Neural cell (in vitro differentiated cells): ENCODE data around the gene ZNF324B. TPM values are rescaled to one million over a fixed set of nuclear protein-coding genes. Genes with fewer than 3 reads are reported as not detected.

Experiments
- H2AFZ ChIP-seq: fragments of 200-600, 300-800 bp; sonication (generic), shearing (Covaris generic); 2 replicates; pipeline ENCODE4 v1.6.0; 2014; ENCODE audit warnings: low read depth, mild to moderate bottlenecking, antibody characterized with exemption, low read length, moderate library complexity
- H3F3A ChIP-seq: fragments of 200-600 bp; shearing (Covaris generic); 2 replicates; pipeline ENCODE4 v1.6.1; 2016; ENCODE audit warnings: mild to moderate bottlenecking, moderate library complexity, mixed read lengths, antibody characterized with exemption, low read length; ENCODE audit not compliant: insufficient read depth, poor library complexity, severe bottlenecking
- H3K27ac ChIP-seq: fragments of 200-600, 300-800 bp; sonication (generic), shearing (Covaris generic); 2 replicates; pipeline ENCODE4 v1.5.1; 2014; ENCODE audit warnings: mild to moderate bottlenecking, low read length, moderate library complexity
- H3K27me3 ChIP-seq: fragments of 300-800, 200-600 bp; sonication (generic), shearing (Covaris generic); 2 replicates; pipeline ENCODE4 v1.6.0; 2014; ENCODE audit warnings: mild to moderate bottlenecking, low read depth, low read length, moderate library complexity; ENCODE audit not compliant: insufficient read depth
- H3K36me3 ChIP-seq: fragments of 300-800, 200-600 bp; sonication (generic), shearing (Covaris generic); 2 replicates; pipeline ENCODE4 v1.5.1; 2014; ENCODE audit warnings: mild to moderate bottlenecking, antibody characterized with exemption, low read length, moderate library complexity; ENCODE audit not compliant: insufficient read depth
- H3K4me2 ChIP-seq: fragments of 300-800, 200-600 bp; sonication (generic), shearing (Covaris generic); 2 replicates; pipeline ENCODE4 v1.6.0; 2014; ENCODE audit warnings: mild to moderate bottlenecking, low read length
- H3K4me3 ChIP-seq: fragments of 300-800, 200-600 bp; sonication (generic), shearing (Covaris generic); 2 replicates; pipeline ENCODE4 v1.5.1; 2014; ENCODE audit warnings: mild to moderate bottlenecking, low read length, moderate library complexity
- H3K79me2 ChIP-seq: fragments of 200-600 bp; shearing (Covaris generic); replicated peaks from 2 replicates; pipeline ENCODE4 v1.6.0; 2014; ENCODE audit warnings: mild to moderate bottlenecking, low read length, moderate library complexity; ENCODE audit not compliant: insufficient read depth
- H3K9ac ChIP-seq: fragments of 300-800, 200-600 bp; sonication (generic), shearing (Covaris generic); 2 replicates; pipeline ENCODE4 v1.6.1; 2016; ENCODE audit warnings: mild to moderate bottlenecking, low read length, mixed read lengths
- H3K9me2 ChIP-seq: fragments of 200-600 bp; shearing (Covaris generic); 2 replicates; pipeline ENCODE4 v1.6.1; 2016; ENCODE audit warnings: mild to moderate bottlenecking, low read length, mixed read lengths; ENCODE audit not compliant: insufficient read depth
- H3K9me3 ChIP-seq: fragments of 200-600, 300-800 bp; sonication (generic), shearing (Covaris generic); 2 replicates; pipeline ENCODE4 v1.6.1; 2016; ENCODE audit warnings: mild to moderate bottlenecking, mixed run types, low read length, moderate library complexity, mixed read lengths
- H4K20me1 ChIP-seq: fragments of 200-600 bp; shearing (Covaris generic); 2 replicates; pipeline ENCODE4 v1.6.1; 2016; ENCODE audit warnings: mild to moderate bottlenecking, mixed run types; ENCODE audit not compliant: insufficient read depth
- CTCF ChIP-seq: fragments of 450-650 bp; IDR thresholded peaks from 2 replicates; pipeline ENCODE4 v1.5.1; 2014; ENCODE audit warnings: antibody characterized with exemption, mild to moderate bottlenecking, moderate library complexity; ENCODE audit not compliant: poor library complexity, severe bottlenecking
- EP300 ChIP-seq: fragments of 450-650 bp; conservative IDR thresholded peaks from 2 replicates; pipeline ENCODE4 v1.6.1; 2014; ENCODE audit warnings: antibody characterized with exemption, mild to moderate bottlenecking, moderate library complexity; ENCODE audit not compliant: poor library complexity, severe bottlenecking
- EZH2 ChIP-seq: fragments of 200-600, 300-800 bp; shearing (Covaris generic), sonication (generic); IDR thresholded peaks from 2 replicates; pipeline ENCODE4 v1.6.1; 2014; ENCODE audit warnings: antibody characterized with exemption, low read length, borderline replicate concordance, mild to moderate bottlenecking; ENCODE audit not compliant: insufficient read depth, poor library complexity, severe bottlenecking
- MXI1 ChIP-seq: fragments of 450-650 bp; conservative IDR thresholded peaks from 2 replicates; pipeline ENCODE4 v1.6.1; 2014; ENCODE audit warnings: antibody characterized with exemption, mild to moderate bottlenecking; ENCODE audit not compliant: poor library complexity, severe bottlenecking
- POLR2AphosphoS5 ChIP-seq: IDR thresholded peaks from 2 replicates; pipeline ENCODE4 v1.6.1; 2012
- RAD21 ChIP-seq: fragments of 450-650 bp; conservative IDR thresholded peaks from 2 replicates; pipeline ENCODE4 v1.6.1; 2014; ENCODE audit warnings: antibody characterized with exemption, mild to moderate bottlenecking, moderate library complexity
- REST ChIP-seq: IDR thresholded peaks from 2 replicates; pipeline ENCODE4 v1.6.1; 2012; ENCODE audit warnings: borderline replicate concordance
- SMC3 ChIP-seq: fragments of 450-650 bp; conservative IDR thresholded peaks from 2 replicates; pipeline ENCODE4 v1.6.1; 2014; ENCODE audit warnings: antibody characterized with exemption, mild to moderate bottlenecking, moderate library complexity; ENCODE audit not compliant: poor library complexity
- TAF1 ChIP-seq: IDR thresholded peaks from 2 replicates; pipeline ENCODE4 v1.6.1; 2012; ENCODE audit warnings: low read depth
- polyA plus RNA-seq: library from polyadenylated mRNA; depleted of rRNA; stranded (reverse); fragments of >200 nt; gene quantifications from 2 replicates; pipeline ENCODE4 v1.2.3, GENCODE V29; 2014

The ZNF324B gene
- polyA plus RNA-seq, 1 donor from 2014 or later, result 10.4 TPM

GRCh38 chr19:58482372-58482771 lies 30.9 kb downstream of the ZNF324B start:
- Histone ChIP-seq H3K27ac (no peak overlapping the region), H3K36me3 (no peaks in the 10 kb centered on the region)

GRCh38 chr19:58483776-58484175 lies 32.4 kb downstream of the ZNF324B start:
- Histone ChIP-seq H3K27ac (no peak overlapping the region), H3K79me2 (no peaks in the 10 kb centered on the region), H3F3A (no peaks in the 10 kb centered on the region), H2AFZ (no peak overlapping the region), H3K9me2 (no peaks in the 10 kb centered on the region), H4K20me1 (no peaks in the 10 kb centered on the region), H3K9me3 (no peaks in the 10 kb centered on the region), H3K4me2 (no peak overlapping the region), H3K36me3 (no peaks in the 10 kb centered on the region), H3K4me3 (no peak overlapping the region), H3K27me3 (no peaks in the 10 kb centered on the region), H3K9ac (no peak overlapping the region)
- TF ChIP-seq CTCF, result no peak
- no peak for TF ChIP-seq MXI1
- no peak for TF ChIP-seq TAF1
- TF ChIP-seq RAD21, result no peak
- no peak for TF ChIP-seq EP300
- no peak for TF ChIP-seq EZH2
- no peak for TF ChIP-seq SMC3

More at GRCh38 chr19:58482372-58482771, 30.9 kb downstream of the ZNF324B start:
- TF ChIP-seq SMC3 (no peak), EZH2 (no peak), POLR2AphosphoS5 (no peak), CTCF (no peak), RAD21 (no peak), MXI1 (no peak), EP300 (no peak), TAF1 (no peak), REST (no peak)
- H3K79me2 ChIP-seq, result no peaks in the 10 kb centered on the region
- no peaks in the 10 kb centered on the region for H3K9me3 ChIP-seq
- no peaks in the 10 kb centered on the region for H3K9me2 ChIP-seq
- no peaks in the 10 kb centered on the region for H3F3A ChIP-seq
- no peak overlapping the region for H3K4me2 ChIP-seq
- no peaks in the 10 kb centered on the region for H3K27me3 ChIP-seq
- no peaks in the 10 kb centered on the region for H4K20me1 ChIP-seq
- no peak overlapping the region for H3K4me3 ChIP-seq
- no peak overlapping the region for H3K9ac ChIP-seq
- H2AFZ ChIP-seq, result no peak overlapping the region
